Measurements from ENCODE around the gene PARP16. TPM values are rescaled to one million over a fixed set of nuclear protein-coding genes. Genes with fewer than 3 reads are reported as not detected.
"Not testable (repeated sequence)": the region's sequence is repeated elsewhere in the genome, so short reads cannot be mapped to it uniquely, and the experiment has no call there.

Gene PARP16
- total RNA-seq, 5 donors from 2014 or later (not counting 1 experiment from before 2014, with no cell fraction given), result 16.2 to 23.3 (median 18.5) TPM

DNA sequence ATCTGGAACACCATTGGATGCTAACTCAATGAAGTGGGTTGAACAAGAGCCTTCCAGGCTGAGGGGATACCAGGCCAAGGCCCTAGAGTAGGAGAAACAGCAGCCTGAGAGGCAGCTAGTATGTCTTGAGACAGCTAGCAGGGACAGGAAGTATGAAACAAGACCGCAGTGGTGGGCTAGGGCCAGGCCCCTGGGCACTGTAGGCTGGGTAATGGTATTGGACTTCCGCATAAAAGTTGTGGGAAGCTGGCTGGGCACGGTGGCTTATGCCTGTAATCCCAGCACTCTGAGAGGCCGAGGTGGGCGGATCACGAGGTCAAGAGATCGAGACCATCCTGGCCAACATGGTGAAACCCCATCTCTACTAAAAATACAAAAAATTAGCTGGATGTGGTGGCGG is 50.2 kb downstream of the PARP16 start:
- POLR2A ChIA-PET; H3K4me3 Mint-ChIP-seq; DNase-seq; CTCF ChIA-PET; H3K27me3 Mint-ChIP-seq; H3K9me3 Mint-ChIP-seq; H3K4me1 Mint-ChIP-seq; H3K36me3 ChIP-seq (ENCODE audit: control insufficient read depth in 2 of 2, extremely low read depth in 1 of 2, insufficient read depth in 1 of 2, low read length in 1 of 2); H3K27me3 ChIP-seq (replicated peaks in 1 of 2; ENCODE audit: control insufficient read depth in 2 of 2, extremely low read depth in 1 of 2, insufficient read depth in 2 of 2, low read length in 1 of 2); H3K4me3 ChIP-seq (ENCODE audit: control insufficient read depth in 1 of 2, extremely low read depth in 1 of 2, low read length in 1 of 2); H3K36me3 Mint-ChIP-seq; H3K4me1 ChIP-seq (ENCODE audit: control insufficient read depth in 1 of 2, extremely low read depth in 1 of 2, insufficient read depth in 2 of 2, low read length in 2 of 2); H3K9me3 ChIP-seq; H3K27ac Mint-ChIP-seq; ATAC-seq (replicated peaks in 1 of 4); H3K27ac ChIP-seq (ENCODE audit: low read length): not testable (repeated sequence)
- WGBS (ENCODE audit: insufficient coverage), result 100% methylated on average over 2 of the region's 8 CpGs

GRCh38 chr15:65233696-65234095 is 53.0 kb downstream of the PARP16 start:
- no peaks in the 10 kb centered on the region for H3K27me3 ChIP-seq (replicated peaks in 1 of 2; ENCODE audit: control insufficient read depth in 2 of 2, extremely low read depth in 1 of 2, insufficient read depth in 2 of 2, low read length in 1 of 2)
- Mint-ChIP-seq H3K9me3 (no peaks in the 10 kb centered on the region), H3K4me1 (no peaks in the 10 kb centered on the region), H3K4me3 (no peak overlapping the region), H3K36me3 (peaks cover 4% of the 10 kb centered on the region), H3K27ac (no peak overlapping the region), H3K27me3 (no peaks in the 10 kb centered on the region)
- no peaks in the 10 kb centered on the region for H3K4me1 ChIP-seq (ENCODE audit: control insufficient read depth in 1 of 2, extremely low read depth in 1 of 2, insufficient read depth in 2 of 2, low read length in 2 of 2)
- no peaks in the 10 kb centered on the region for H3K9me3 ChIP-seq
- DNase-seq (no peak), ATAC-seq (replicated peaks in 1 of 4) (no peak)
- no peak overlapping the region for H3K27ac ChIP-seq (ENCODE audit: low read length)
- H3K4me3 ChIP-seq (ENCODE audit: control insufficient read depth in 1 of 2, extremely low read depth in 1 of 2, low read length in 1 of 2), result no peak overlapping the region
- POLR2A ChIA-PET, result no interaction called here
- CTCF ChIA-PET, result no interaction called here
- no CpG with 5 or more reads among the region's 5 CpGs for WGBS (ENCODE audit: insufficient coverage)
- H3K36me3 ChIP-seq (ENCODE audit: control insufficient read depth in 2 of 2, extremely low read depth in 1 of 2, insufficient read depth in 1 of 2, low read length in 1 of 2), result no peaks in the 10 kb centered on the region

GRCh38 chr15:65232520-65232919 is 54.2 kb downstream of the PARP16 start:
- ChIA-PET POLR2A (no interaction called here), CTCF (no interaction called here)
- Histone ChIP-seq H3K9me3 (no peaks in the 10 kb centered on the region), H3K4me3 (ENCODE audit: control insufficient read depth in 1 of 2, extremely low read depth in 1 of 2, low read length in 1 of 2) (no peak overlapping the region), H3K4me1 (ENCODE audit: control insufficient read depth in 1 of 2, extremely low read depth in 1 of 2, insufficient read depth in 2 of 2, low read length in 2 of 2) (no peaks in the 10 kb centered on the region), H3K27me3 (replicated peaks in 1 of 2; ENCODE audit: control insufficient read depth in 2 of 2, extremely low read depth in 1 of 2, insufficient read depth in 2 of 2, low read length in 1 of 2) (no peaks in the 10 kb centered on the region), H3K36me3 (ENCODE audit: control insufficient read depth in 2 of 2, extremely low read depth in 1 of 2, insufficient read depth in 1 of 2, low read length in 1 of 2) (no peaks in the 10 kb centered on the region), H3K27ac (ENCODE audit: low read length) (no peak overlapping the region)
- Mint-ChIP-seq H3K4me3 (no peak overlapping the region), H3K36me3 (no peaks in the 10 kb centered on the region), H3K9me3 (no peaks in the 10 kb centered on the region), H3K27ac (no peak overlapping the region), H3K27me3 (no peaks in the 10 kb centered on the region), H3K4me1 (no peaks in the 10 kb centered on the region)
- no peak for ATAC-seq (replicated peaks in 1 of 4)
- WGBS (ENCODE audit: insufficient coverage), result 86% methylated on average over 1 of the region's 3 CpGs
- no peak for DNase-seq

DNA sequence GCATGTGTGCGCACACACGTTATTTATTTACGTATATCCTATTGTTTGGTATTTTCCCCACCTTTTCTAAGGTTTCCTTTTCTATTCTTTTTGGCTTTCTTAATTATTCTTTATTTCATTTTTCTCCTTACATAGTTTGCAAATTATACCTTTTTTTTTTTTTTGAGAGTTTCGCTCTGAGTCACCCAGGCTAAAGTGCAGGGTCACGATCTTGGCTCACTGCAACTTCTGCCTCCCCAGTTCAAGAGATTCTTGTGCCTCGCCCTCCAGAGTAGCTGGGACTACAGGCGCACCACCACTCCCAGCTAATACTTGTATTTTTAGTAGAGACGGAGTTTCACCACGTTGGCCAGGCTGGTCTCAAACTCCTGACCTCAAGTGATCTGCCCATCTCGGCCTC is 55.4 kb downstream of the PARP16 start:
- Histone ChIP-seq H3K9me3 (no peaks in the 10 kb centered on the region), H3K4me1 (ENCODE audit: control insufficient read depth in 1 of 2, extremely low read depth in 1 of 2, insufficient read depth in 2 of 2, low read length in 2 of 2) (no peaks in the 10 kb centered on the region), H3K4me3 (ENCODE audit: control insufficient read depth in 1 of 2, extremely low read depth in 1 of 2, low read length in 1 of 2) (no peak overlapping the region), H3K27me3 (replicated peaks in 1 of 2; ENCODE audit: control insufficient read depth in 2 of 2, extremely low read depth in 1 of 2, insufficient read depth in 2 of 2, low read length in 1 of 2) (peaks cover 0 to under 1% of the 10 kb centered on the region in 2 experiments), H3K36me3 (ENCODE audit: control insufficient read depth in 2 of 2, extremely low read depth in 1 of 2, insufficient read depth in 1 of 2, low read length in 1 of 2) (no peaks in the 10 kb centered on the region), H3K27ac (ENCODE audit: low read length) (no peak overlapping the region)
- 64% methylated on average over 3 of the region's 10 CpGs for WGBS (ENCODE audit: insufficient coverage)
- CTCF ChIA-PET, result no interaction called here
- no peaks in the 10 kb centered on the region for H3K9me3 Mint-ChIP-seq
- no peaks in the 10 kb centered on the region for H3K27me3 Mint-ChIP-seq
- POLR2A ChIA-PET, result no interaction called here
- ATAC-seq (replicated peaks in 1 of 4) (no peak), DNase-seq (no peak)
- no peaks in the 10 kb centered on the region for H3K4me1 Mint-ChIP-seq
- no peak overlapping the region for H3K27ac Mint-ChIP-seq
- no peaks in the 10 kb centered on the region for H3K36me3 Mint-ChIP-seq
- no peak overlapping the region for H3K4me3 Mint-ChIP-seq

DNA sequence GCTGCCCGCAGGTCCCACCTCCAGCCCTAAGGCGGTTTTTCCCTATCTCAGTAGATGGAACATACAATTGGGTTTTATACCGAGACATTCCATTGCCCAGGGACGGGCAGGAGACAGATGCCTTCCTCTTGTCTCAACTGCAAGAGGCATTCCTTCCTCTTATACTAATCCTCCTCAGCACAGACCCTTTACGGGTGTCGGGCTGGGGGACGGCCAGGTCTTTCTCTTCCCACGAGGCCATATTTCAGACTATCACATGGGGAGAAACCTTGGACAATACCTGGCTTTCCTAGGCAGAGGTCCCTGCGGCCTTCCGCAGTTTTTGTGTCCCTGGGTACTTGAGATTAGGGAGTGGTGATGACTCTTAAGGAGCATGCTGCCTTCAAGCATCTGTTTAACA is 59.8 kb downstream of the PARP16 start:
- H3K9me3 ChIP-seq; POLR2A ChIA-PET; H3K36me3 ChIP-seq (ENCODE audit: control insufficient read depth in 2 of 2, extremely low read depth in 1 of 2, insufficient read depth in 1 of 2, low read length in 1 of 2); H3K36me3 Mint-ChIP-seq; DNase-seq; H3K4me1 ChIP-seq (ENCODE audit: control insufficient read depth in 1 of 2, extremely low read depth in 1 of 2, insufficient read depth in 2 of 2, low read length in 2 of 2); ATAC-seq (replicated peaks in 1 of 4); H3K27ac ChIP-seq (ENCODE audit: low read length); H3K4me3 ChIP-seq (ENCODE audit: control insufficient read depth in 1 of 2, extremely low read depth in 1 of 2, low read length in 1 of 2); CTCF ChIA-PET; H3K27me3 Mint-ChIP-seq; H3K27ac Mint-ChIP-seq; H3K4me1 Mint-ChIP-seq; H3K9me3 Mint-ChIP-seq; H3K4me3 Mint-ChIP-seq: not testable (repeated sequence)
- peaks cover 0 to 10% of the 10 kb centered on the region in 2 experiments for H3K27me3 ChIP-seq (replicated peaks in 1 of 2; ENCODE audit: control insufficient read depth in 2 of 2, extremely low read depth in 1 of 2, insufficient read depth in 2 of 2, low read length in 1 of 2)
- WGBS (ENCODE audit: insufficient coverage), result no CpG with 5 or more reads among the region's 10 CpGs

DNA sequence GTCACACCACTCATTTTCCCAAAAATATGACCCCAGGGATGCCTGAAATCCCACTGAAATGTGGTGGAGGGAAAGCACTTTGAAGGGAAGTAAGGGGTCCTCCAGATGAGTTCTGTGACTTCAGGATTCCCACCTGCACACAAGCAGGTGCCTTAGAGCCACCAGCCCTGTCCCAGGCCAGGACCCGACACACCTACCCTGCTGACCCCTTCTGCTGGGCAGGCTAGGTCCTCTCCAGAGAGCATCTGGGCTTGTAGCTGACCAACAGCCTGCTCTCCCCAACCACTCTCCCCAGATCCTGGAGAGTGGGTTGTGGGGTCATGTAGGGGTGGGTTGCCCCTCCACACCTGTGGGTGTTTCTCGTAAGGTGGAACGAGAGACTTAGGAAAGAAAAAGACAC is 60.5 kb downstream of the PARP16 start:
- no peaks in the 10 kb centered on the region for H3K9me3 Mint-ChIP-seq
- Histone ChIP-seq H3K4me3 (ENCODE audit: control insufficient read depth in 1 of 2, extremely low read depth in 1 of 2, low read length in 1 of 2) (no peak overlapping the region), H3K9me3 (no peaks in the 10 kb centered on the region), H3K27ac (ENCODE audit: low read length) (no peak overlapping the region), H3K4me1 (ENCODE audit: control insufficient read depth in 1 of 2, extremely low read depth in 1 of 2, insufficient read depth in 2 of 2, low read length in 2 of 2) (no peaks in the 10 kb centered on the region), H3K27me3 (replicated peaks in 1 of 2; ENCODE audit: control insufficient read depth in 2 of 2, extremely low read depth in 1 of 2, insufficient read depth in 2 of 2, low read length in 1 of 2) (peaks cover 0 to 10% of the 10 kb centered on the region in 2 experiments), H3K36me3 (ENCODE audit: control insufficient read depth in 2 of 2, extremely low read depth in 1 of 2, insufficient read depth in 1 of 2, low read length in 1 of 2) (no peaks in the 10 kb centered on the region)
- H3K4me1 Mint-ChIP-seq, result no peaks in the 10 kb centered on the region
- ChIA-PET CTCF (no interaction called here), POLR2A (no interaction called here)
- H3K4me3 Mint-ChIP-seq, result no peak overlapping the region
- no peaks in the 10 kb centered on the region for H3K36me3 Mint-ChIP-seq
- DNase-seq (no peak), ATAC-seq (replicated peaks in 1 of 4) (no peak)
- H3K27ac Mint-ChIP-seq, result no peak overlapping the region
- 100% methylated on average over 1 of the region's 3 CpGs for WGBS (ENCODE audit: insufficient coverage)
- no peaks in the 10 kb centered on the region for H3K27me3 Mint-ChIP-seq

GRCh38 chr15:65223996-65224395 is 62.7 kb downstream of the PARP16 start:
- ChIA-PET CTCF (no interaction called here), POLR2A (no interaction called here)
- Mint-ChIP-seq H3K4me1 (no peaks in the 10 kb centered on the region), H3K9me3 (no peaks in the 10 kb centered on the region), H3K27ac (no peak overlapping the region), H3K36me3 (no peaks in the 10 kb centered on the region), H3K27me3 (no peaks in the 10 kb centered on the region), H3K4me3 (no peak overlapping the region)
- peaks cover 0 to 10% of the 10 kb centered on the region in 2 experiments for H3K27me3 ChIP-seq (replicated peaks in 1 of 2; ENCODE audit: control insufficient read depth in 2 of 2, extremely low read depth in 1 of 2, insufficient read depth in 2 of 2, low read length in 1 of 2)
- no peak overlapping the region for H3K27ac ChIP-seq (ENCODE audit: low read length)
- no peak overlapping the region for H3K4me3 ChIP-seq (ENCODE audit: control insufficient read depth in 1 of 2, extremely low read depth in 1 of 2, low read length in 1 of 2)
- H3K4me1 ChIP-seq (ENCODE audit: control insufficient read depth in 1 of 2, extremely low read depth in 1 of 2, insufficient read depth in 2 of 2, low read length in 2 of 2), result no peaks in the 10 kb centered on the region
- no peaks in the 10 kb centered on the region for H3K36me3 ChIP-seq (ENCODE audit: control insufficient read depth in 2 of 2, extremely low read depth in 1 of 2, insufficient read depth in 1 of 2, low read length in 1 of 2)
- 73% methylated on average over 5 of the region's 6 CpGs for WGBS (ENCODE audit: insufficient coverage)
- no peak for DNase-seq
- no peaks in the 10 kb centered on the region for H3K9me3 ChIP-seq
- ATAC-seq (replicated peaks in 1 of 4), result no peak
